Stimulated activated effector memory CD8-positive, alpha-beta T cell treated with anti-CD3 and anti-CD28 coated beads, Interleukin-12 subunit alpha, Interleukin-12 subunit beta, amount 100 ng/mL, for 72 hours (primary cell): ENCODE data around the gene FAM228B.
"Not testable (repeated sequence)": the region's sequence is repeated elsewhere in the genome, so short reads cannot be mapped to it uniquely, and the experiment has no call there.

Source experiments
- ATAC-seq: fragments of 150-1000 bp; cut with Tn5 transposase; 2 replicates; pipeline ENCODE4 v1.10.0; 2021
- DNase-seq, 2 donors: peaks; one replicate each; pipeline ENCODE4 v3.0.0; 2021 to 2022; ENCODE audit warnings: low spot score in 2 of 2
- H3K27ac Mint-ChIP-seq: one replicate; pipeline ENCODE4 v1.8.0; 2022; ENCODE audit warnings: mild to moderate bottlenecking, mixed read lengths
- H3K36me3 Mint-ChIP-seq: one replicate; pipeline ENCODE4 v1.8.0; 2022; ENCODE audit warnings: mild to moderate bottlenecking, mixed read lengths
- H3K4me1 Mint-ChIP-seq: one replicate; pipeline ENCODE4 v1.8.0; 2022; ENCODE audit warnings: mixed read lengths
- H3K4me3 Mint-ChIP-seq: one replicate; pipeline ENCODE4 v1.8.0; 2022; ENCODE audit warnings: mild to moderate bottlenecking, mixed read lengths
- H3K9me3 Mint-ChIP-seq: one replicate; pipeline ENCODE4 v1.8.0; 2022; ENCODE audit warnings: mixed read lengths

Gene FAM228B

DNA sequence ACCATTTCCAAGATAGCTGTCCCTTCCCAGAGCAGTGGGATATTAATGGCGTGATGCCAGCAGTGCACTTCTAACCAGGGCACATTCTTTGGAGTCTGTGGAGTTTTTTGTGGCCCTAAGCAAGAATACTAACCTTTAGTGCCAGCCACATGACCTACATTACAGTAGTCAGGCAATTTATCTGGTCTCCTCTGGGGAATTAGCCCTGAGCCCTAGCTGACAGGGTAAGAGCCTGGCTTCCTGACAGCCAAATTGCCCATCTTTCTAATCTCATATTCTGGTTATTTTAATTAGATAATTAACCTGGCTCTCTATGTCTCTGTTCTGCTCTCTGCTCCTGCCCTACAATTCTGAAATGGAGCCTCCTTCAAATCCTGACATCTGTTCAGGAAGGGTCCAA is 5.4 kb upstream of the FAM228B start:
- H3K4me3 Mint-ChIP-seq: no peak overlapping the region
- H3K9me3 Mint-ChIP-seq: no peaks in the 10 kb centered on the region
- no peaks in the 10 kb centered on the region for H3K36me3 Mint-ChIP-seq
- H3K27ac Mint-ChIP-seq: no peak overlapping the region
- no peak for DNase-seq
- H3K4me1 Mint-ChIP-seq: no peaks in the 10 kb centered on the region
- ATAC-seq: no peak

DNA sequence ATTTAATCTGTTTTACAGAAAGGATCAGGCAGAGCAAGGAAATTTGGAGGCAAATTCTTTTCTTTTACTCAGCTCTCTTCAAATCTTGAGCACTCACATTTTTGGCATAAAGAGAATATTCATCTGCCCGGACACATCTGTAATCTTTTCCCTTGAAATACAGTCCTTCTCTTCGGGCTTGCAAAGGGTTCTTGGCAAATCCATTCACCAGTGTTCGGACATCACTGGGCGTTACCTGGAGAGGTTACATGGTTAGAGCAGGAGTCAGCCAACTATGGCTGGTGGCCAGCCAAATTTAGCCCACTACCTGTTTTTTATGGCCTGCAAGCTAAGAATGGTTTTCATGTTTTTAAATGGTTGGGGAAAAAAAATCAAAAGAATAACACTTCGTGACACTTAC is 2.2 kb upstream of the FAM228B start:
- Mint-ChIP-seq H3K4me3 (no peak overlapping the region), H3K36me3 (no peaks in the 10 kb centered on the region), H3K4me1 (peaks cover 14% of the 10 kb centered on the region), H3K9me3 (no peaks in the 10 kb centered on the region), H3K27ac (no peak overlapping the region)
- DNase-seq: no peak
- no peak for ATAC-seq

DNA sequence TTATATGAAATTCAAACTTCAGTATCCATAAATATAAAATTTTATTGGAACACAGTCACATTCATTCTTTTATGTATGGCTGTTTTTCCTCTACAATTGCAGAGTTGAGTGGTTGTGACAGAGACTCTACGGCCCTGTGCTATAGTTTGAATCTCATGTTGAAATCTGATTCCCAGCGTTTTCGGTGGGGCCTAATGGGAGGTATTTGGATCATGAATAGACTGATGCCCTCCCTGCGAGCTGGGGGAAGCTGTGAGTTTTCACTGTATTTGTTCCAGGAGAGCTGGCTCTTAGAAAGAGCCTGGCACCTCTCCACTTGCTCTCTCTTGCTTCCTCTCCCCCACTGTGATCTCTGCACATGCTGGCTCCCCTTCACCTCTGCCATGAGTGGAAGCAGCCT is 1.8 kb upstream of the FAM228B start:
- ATAC-seq (no peak), DNase-seq (no peak)
- H3K9me3 Mint-ChIP-seq: no peaks in the 10 kb centered on the region
- peak overlapping the region; percentile 9 for H3K27ac Mint-ChIP-seq
- no peak overlapping the region for H3K4me3 Mint-ChIP-seq
- peaks cover 14% of the 10 kb centered on the region for H3K4me1 Mint-ChIP-seq
- H3K36me3 Mint-ChIP-seq: no peaks in the 10 kb centered on the region

DNA sequence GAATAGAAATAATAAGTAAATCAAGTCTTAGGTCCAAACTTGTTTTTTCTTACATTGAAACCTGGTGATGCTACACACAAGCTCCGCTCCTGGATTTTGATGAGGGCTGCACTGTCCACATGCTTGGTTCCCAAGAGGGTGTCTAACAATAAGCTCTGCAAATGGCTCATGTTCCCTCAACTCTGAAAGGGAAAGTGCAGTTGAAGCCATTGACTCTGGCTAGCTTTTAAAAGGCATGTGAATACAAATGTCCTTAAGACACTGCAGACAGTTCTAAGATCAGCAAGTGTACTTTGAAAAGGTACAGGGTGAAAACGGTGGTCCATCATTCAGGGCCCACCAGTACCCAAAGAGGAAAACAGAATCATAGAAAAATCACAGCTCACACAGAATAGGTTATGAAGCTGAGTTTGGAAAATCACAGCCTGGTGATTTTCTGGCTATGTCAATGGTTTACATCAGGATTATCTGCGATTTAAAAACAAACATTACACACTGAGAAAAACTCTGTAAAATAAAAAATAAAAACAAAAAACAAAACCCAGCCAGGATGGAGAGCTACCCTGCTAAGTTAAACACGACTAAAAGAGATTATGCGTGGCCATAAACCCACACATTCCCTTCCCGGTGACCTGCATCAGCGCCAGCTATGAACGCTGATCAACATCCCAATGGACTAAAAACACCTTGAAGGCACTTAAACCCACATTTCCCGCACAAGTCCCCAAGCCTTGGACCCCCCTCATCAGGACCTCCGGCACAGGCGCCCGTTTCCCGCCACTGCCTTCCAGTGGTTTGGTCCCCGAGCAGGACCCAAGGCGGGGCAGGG is 689 bp upstream of the FAM228B start:
- Mint-ChIP-seq H3K4me3 (peak overlapping the region; percentile 78), H3K27ac (peak overlapping the region; percentile 92), H3K36me3 (no peaks in the 10 kb centered on the region), H3K4me1 (peaks cover 14% of the 10 kb centered on the region), H3K9me3 (no peaks in the 10 kb centered on the region)
- DNase-seq (no peak), ATAC-seq (no peak)

DNA sequence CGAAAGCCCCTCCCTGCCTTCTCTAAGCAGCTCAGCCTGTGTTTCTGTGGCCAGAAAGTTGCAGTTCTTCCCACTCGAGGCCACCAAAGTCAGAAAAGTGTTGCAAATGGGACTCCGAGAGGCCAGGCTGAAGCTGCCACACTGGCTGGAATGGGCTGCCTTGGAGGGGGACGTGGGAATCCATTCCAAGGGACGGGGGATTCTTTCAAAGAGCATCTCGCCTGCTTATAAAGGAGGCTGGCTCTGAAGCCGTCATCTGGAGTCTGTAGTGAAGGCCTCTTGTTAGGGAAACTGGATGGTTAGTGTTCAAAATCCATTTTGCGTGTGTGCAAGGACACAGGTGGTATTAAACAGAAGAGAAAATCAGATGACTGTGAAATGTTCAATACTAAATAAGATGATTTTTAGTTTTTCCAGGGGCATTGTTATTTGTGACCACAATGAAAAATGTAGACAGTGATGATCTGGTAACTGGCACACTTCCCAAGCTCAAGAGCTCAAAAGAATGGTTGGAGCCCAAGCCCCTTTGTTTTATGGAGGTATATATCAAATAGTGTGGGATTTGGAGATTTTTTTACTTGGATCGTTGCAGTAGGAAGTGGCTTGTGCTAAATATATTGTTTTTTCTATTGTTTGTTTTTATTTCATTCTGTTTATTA is 782 bp downstream of the FAM228B start:
- no peaks in the 10 kb centered on the region for H3K9me3 Mint-ChIP-seq
- peak overlapping the region; percentile 92 for H3K27ac Mint-ChIP-seq
- DNase-seq (no peak), ATAC-seq (peak; percentile 22)
- H3K36me3 Mint-ChIP-seq: no peaks in the 10 kb centered on the region
- H3K4me3 Mint-ChIP-seq: peak overlapping the region; percentile 78
- peaks cover 14% of the 10 kb centered on the region for H3K4me1 Mint-ChIP-seq

DNA sequence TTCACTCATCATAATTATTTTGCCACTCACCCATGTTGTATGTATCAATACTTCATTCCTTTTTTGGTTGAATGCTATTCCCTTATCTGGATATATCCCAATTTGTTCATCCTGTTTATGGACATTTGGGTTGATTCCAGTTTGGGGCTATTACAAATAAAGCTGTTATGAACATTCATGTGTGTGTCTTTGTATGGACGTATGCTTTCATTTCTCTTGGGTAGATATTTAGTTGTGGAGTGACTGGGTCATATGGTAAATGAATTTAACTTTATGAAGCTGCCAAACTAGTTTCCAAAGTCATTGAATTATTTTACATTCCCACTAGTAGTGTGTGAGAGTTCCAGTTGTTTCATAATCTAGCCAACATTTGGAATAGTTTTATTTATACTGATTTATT is 2.7 kb downstream of the FAM228B start:
- no peak overlapping the region for H3K27ac Mint-ChIP-seq
- H3K4me1 Mint-ChIP-seq: peaks cover 14% of the 10 kb centered on the region
- no peak for DNase-seq
- no peak for ATAC-seq
- H3K9me3 Mint-ChIP-seq: no peaks in the 10 kb centered on the region
- no peak overlapping the region for H3K4me3 Mint-ChIP-seq
- no peaks in the 10 kb centered on the region for H3K36me3 Mint-ChIP-seq

DNA sequence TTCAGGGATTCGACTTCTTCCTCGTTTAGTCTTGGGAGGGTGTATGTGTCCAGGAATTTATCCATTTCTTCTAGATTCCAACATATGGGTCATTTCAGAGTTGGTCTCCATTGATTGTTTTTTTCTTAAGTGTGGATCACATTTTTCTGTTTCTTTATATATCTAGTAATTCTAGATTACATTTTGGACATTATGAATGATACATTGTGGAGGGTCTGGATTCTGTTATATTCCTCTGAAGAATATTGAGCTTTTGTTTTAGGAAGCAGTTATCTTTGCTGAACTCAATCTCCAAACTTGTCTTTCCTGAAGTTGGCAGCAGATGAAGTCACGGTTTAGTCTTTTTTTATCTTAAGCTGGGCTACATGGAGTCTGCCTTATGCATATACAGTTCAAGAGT is 9.3 kb downstream of the FAM228B start:
- H3K36me3 Mint-ChIP-seq: peaks cover 5% of the 10 kb centered on the region
- DNase-seq (no peak), ATAC-seq (no peak)
- H3K4me1 Mint-ChIP-seq: no peaks in the 10 kb centered on the region
- H3K4me3 Mint-ChIP-seq: no peak overlapping the region
- H3K9me3 Mint-ChIP-seq: no peaks in the 10 kb centered on the region
- H3K27ac Mint-ChIP-seq: no peak overlapping the region

DNA sequence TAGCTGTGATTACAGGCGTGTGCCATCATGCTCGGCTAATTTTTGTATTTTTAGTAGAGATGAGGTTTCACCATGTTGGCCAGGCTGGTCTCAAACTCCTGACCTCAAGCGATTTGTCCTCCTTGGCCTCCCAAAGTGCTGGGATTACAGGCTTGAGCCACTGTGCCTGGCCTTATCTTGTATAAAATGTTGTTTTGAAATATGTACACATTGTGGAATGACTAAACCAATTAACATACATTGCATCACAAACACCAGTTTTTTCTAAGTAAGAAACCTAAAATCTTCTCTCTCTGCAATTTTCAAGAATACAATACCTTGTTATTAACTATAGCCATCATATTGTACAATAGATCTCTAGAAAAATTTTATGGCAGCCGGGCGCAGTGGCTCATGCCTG is 17.0 kb downstream of the FAM228B start:
- H3K4me3 Mint-ChIP-seq, DNase-seq, H3K27ac Mint-ChIP-seq: not testable (repeated sequence)

DNA sequence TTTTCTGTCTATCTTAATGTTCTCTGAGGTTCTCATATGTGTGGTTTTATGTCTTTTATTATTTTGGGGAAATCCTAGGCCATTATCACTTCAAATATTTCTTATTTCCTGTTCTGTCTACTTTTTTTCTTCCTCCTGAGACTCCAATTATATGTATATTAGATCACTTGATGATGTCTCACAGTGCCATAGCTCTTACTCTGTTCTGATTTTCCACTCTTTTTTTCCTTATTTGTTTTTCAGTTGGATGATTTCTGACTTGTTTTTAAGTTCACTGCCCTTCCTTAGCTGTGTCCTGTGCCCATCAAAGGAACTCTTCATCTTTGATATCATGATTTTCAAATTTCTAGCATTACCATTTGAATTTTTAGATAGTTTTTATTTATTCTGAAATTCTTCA is 24.1 kb downstream of the FAM228B start:
- Mint-ChIP-seq H3K4me3 (no peak overlapping the region), H3K27ac (no peak overlapping the region), H3K9me3 (peaks cover 11% of the 10 kb centered on the region), H3K36me3 (no peaks in the 10 kb centered on the region), H3K4me1 (no peaks in the 10 kb centered on the region)
- no peak for DNase-seq
- ATAC-seq: no peak

More for the DNA sequence above, 17.0 kb downstream of the FAM228B start:
- H3K36me3 Mint-ChIP-seq, ATAC-seq, H3K4me1 Mint-ChIP-seq, H3K9me3 Mint-ChIP-seq: not testable (repeated sequence)

DNA sequence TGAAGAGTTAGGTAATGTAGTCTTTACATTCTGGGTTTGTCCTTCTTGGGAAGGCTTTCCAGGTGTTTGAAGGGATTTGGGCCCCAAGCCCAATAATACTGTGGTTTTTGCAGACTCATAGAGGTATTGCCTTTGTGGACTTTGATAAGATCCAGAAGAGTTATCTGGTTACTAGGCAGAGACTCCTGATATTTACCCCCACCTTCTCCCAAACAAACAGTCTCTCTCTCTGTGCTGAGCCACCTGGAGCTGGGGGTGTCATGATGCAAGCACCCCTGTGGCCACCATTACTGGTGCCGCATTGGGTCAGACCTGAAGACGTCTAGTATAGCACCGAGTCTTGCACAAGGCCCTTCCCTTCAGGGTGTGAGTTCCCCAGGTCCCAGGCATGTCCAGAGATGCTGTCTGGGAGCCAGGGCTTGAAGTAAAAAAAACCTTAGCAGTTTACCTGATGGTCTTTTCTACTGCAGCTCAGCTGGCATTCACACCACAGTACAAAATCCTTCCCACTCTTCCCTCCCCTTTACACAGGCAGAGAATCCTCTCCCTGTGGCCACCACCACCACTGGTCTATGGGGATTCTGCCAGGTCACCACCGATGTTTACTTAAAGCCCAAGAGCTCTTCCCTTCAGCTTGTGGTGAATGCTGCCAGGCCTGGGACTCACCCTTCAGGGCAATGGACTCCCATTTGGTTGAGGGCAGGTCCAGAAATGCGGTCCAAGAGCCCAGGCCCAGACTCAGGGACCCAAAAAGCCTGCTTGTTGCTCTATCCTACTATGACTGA is 29.3 kb downstream of the FAM228B start:
- H3K36me3 Mint-ChIP-seq: no peaks in the 10 kb centered on the region
- peaks cover 6% of the 10 kb centered on the region for H3K9me3 Mint-ChIP-seq
- no peak overlapping the region for H3K27ac Mint-ChIP-seq
- no peak overlapping the region for H3K4me3 Mint-ChIP-seq
- H3K4me1 Mint-ChIP-seq: no peaks in the 10 kb centered on the region
- DNase-seq: no peak
- no peak for ATAC-seq

DNA sequence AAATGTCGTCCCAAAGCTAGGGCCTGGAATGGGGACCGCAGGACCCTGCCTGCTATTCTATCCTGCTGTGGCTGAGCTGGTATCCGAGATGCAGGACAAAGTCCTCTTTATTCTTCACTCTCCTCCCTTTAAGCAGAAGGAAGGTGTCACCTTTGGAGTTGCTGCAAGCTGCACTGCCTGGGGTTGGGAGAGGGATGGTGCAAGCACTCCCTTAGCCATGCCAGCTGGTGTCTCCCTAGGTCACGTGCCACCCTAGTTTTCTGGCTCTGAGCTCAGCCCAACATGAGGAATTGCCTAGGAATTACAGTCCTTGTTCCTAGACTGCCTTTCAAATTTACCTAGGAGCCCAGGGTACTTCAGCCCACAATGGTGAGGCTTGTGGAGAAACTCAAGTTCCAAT is 30.2 kb downstream of the FAM228B start:
- DNase-seq (no peak), ATAC-seq (no peak)
- Mint-ChIP-seq H3K4me1 (no peaks in the 10 kb centered on the region), H3K36me3 (no peaks in the 10 kb centered on the region), H3K4me3 (no peak overlapping the region), H3K9me3 (peaks cover 2% of the 10 kb centered on the region), H3K27ac (no peak overlapping the region)

DNA sequence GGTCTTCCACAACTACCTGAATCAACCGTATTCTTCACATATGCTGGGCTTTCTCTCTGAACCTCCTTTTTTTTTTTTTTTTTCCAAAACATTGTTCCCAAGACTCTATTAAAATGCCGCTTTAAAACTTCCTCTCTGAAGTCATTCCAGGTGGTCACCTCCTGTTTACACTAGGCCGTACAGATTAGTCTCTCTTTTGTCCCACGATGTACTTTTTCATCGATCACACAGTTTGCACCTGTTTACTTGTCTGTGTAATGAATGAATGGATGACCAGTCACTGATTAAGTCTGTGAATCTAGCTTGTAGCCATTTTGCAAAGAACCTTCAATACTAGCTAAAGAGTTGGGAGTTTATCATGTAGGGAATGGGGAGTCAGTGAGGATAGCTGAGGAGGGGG is 34.9 kb downstream of the FAM228B start:
- no peaks in the 10 kb centered on the region for H3K4me1 Mint-ChIP-seq
- peaks cover 2% of the 10 kb centered on the region for H3K9me3 Mint-ChIP-seq

DNA sequence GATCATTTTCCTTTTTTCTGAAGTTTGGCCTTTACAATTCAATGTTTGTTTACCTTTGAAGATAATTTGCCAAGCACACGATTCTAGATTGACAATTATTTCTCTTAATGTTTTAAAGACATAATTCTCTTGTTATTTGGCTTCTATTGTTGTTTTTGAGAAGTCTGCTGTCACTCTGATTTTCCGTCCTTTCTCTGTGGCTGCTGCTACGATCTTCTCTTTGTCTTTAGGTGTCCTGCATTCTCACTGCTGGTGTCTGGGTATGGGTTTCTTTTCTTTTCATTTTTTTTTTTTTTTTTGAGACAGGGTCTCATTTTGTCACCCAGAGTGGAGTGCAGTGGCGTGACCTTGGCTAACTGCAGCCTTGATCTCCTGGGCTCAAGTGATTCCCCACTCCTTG is 36.4 kb downstream of the FAM228B start:
- DNase-seq (no peak), ATAC-seq (no peak)
- H3K4me1 Mint-ChIP-seq: no peaks in the 10 kb centered on the region
- H3K36me3 Mint-ChIP-seq: no peaks in the 10 kb centered on the region
- H3K4me3 Mint-ChIP-seq: no peak overlapping the region
- peaks cover 2% of the 10 kb centered on the region for H3K9me3 Mint-ChIP-seq
- no peak overlapping the region for H3K27ac Mint-ChIP-seq

More for the DNA sequence above, 34.9 kb downstream of the FAM228B start:
- DNase-seq (no peak), ATAC-seq (no peak)
- Mint-ChIP-seq H3K4me3 (no peak overlapping the region), H3K36me3 (no peaks in the 10 kb centered on the region), H3K27ac (no peak overlapping the region)

DNA sequence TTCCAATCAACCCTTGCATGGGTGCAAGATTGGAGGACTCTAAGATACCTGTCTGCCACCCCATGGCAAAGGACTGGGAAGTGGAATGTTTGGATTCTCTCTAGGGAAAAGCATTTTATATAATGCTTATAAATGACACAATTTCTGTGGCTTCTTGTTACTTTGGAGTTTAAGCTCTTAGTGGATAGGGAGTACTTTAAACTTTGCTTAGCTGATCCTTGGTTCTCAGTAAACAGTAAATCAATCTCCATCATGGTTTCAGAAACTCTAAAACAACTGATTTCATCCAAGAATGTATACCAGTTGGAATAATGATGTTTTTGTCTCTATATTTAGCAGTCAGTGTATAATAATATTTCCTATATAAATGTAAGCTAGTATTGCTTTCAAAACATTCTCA is 37.5 kb downstream of the FAM228B start:
- peaks cover 2% of the 10 kb centered on the region for H3K9me3 Mint-ChIP-seq
- H3K36me3 Mint-ChIP-seq: no peaks in the 10 kb centered on the region
- no peak overlapping the region for H3K27ac Mint-ChIP-seq
- no peaks in the 10 kb centered on the region for H3K4me1 Mint-ChIP-seq
- DNase-seq: no peak
- no peak for ATAC-seq
- H3K4me3 Mint-ChIP-seq: no peak overlapping the region

DNA sequence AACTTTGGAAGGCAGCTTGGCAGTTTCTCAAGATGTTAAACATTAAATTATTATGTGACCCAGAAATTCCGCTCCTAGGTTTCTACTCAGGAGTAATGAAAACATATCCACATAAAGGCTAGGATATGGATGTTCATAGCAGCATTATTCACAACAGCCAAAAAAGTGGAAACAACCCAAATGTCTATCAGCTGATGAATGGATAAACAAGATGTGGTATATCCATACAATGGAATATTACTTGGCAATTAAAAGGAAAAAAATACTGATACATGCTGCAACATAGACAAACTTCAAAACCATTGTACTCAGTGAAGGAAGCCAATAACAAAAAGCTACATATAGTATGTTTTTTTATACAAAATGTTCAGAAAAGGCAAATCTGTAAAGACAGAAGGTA is 39.2 kb downstream of the FAM228B start:
- H3K36me3 Mint-ChIP-seq: no peaks in the 10 kb centered on the region

More for the DNA sequence above, 39.2 kb downstream of the FAM228B start:
- Mint-ChIP-seq H3K27ac (no peak overlapping the region), H3K4me3 (no peak overlapping the region), H3K4me1 (no peaks in the 10 kb centered on the region), H3K9me3 (peaks cover 2% of the 10 kb centered on the region)
- no peak for ATAC-seq
- no peak for DNase-seq
